ENCODE measurements around the gene CFDP1. TPM values are rescaled to one million over a fixed set of nuclear protein-coding genes. Genes with fewer than 3 reads are reported as not detected.

CFDP1 gene
- total RNA-seq, 1 experiment from 2014 or later, result 64.1 TPM

DNA sequence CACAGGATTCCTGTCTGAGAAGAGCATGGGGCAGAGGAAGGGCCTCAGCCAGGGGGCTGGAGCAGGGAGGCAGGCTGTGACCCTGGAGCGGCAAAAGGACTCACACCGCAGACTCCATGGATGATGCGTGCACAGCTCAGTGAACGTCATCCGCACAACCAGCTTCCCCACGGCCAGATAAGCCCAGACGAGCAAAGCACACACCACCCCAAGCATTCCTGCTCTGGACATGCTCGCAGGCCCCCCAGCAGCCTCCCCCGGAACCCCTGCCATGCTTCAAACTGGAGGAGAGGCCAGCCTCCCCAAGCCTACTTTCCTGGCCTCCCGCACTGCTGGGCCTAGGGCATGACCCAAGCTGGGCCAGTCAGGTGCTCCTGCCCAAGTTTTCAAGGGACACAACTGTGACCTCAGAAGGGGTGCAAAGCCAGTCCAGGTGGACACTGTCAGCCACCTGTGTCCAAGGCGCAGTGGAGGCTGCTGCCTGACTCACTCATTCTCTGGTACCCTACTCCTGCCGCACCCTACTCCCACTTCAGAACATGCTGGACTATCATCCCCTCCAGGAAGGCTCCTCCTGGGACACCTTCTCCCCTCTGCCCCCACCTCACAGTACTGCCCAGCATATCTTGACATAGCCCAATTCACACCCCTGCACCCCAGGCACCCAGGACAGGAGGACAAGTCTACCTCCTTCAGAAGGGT is 186.6 kb downstream of the CFDP1 start:
- Mint-ChIP-seq H3K4me3 (ENCODE audit: low read depth, unreplicated experiment) (peak overlapping the region; percentile 96), H3K36me3 (ENCODE audit: insufficient read depth, unreplicated experiment) (peaks cover 97% of the 10 kb centered on the region)

GRCh38 chr16:75244844-75245758 is 188.2 kb downstream of the CFDP1 start:
- no TSS peak for BruUV-seq (replicated peaks)
- CTCF ChIA-PET, result interaction anchor here (0.6 to 1.5 kb wide), 14 partner anchors 9 to 246 kb away, joined by 3 to 8 read pairs (median 4); partner anchors contain the start of gene ZNRF1
- TF ChIP-seq CTCF (IDR thresholded peaks at IDR 0.05; ENCODE audit: unreplicated experiment), result no peak
- H3K27ac Mint-ChIP-seq (ENCODE audit: unreplicated experiment), result peak overlapping the region; percentile 93
- H3K4me3 Mint-ChIP-seq (ENCODE audit: low read depth, unreplicated experiment), result peak overlapping the region; percentile 96
- intact Hi-C loops (cut with micrococcal nuclease; ENCODE audit: unreplicated experiment), result loop anchor here (2.0 to 5.0 kb wide), 3 partner anchors 20 to 142 kb away; no protein-coding TSS in a partner anchor
- no peaks in the 10 kb centered on the region for H3K9me3 Mint-ChIP-seq (ENCODE audit: low read depth, unreplicated experiment)
- peak; percentile 96 for DNase-seq
- no peaks in the 10 kb centered on the region for H3K27me3 Mint-ChIP-seq (ENCODE audit: unreplicated experiment)
- H3K36me3 Mint-ChIP-seq (ENCODE audit: insufficient read depth, unreplicated experiment), result peaks cover 97% of the 10 kb centered on the region
- H3K4me1 Mint-ChIP-seq (ENCODE audit: low read depth, unreplicated experiment), result peaks cover 88% of the 10 kb centered on the region

More for the DNA sequence above, 186.6 kb downstream of the CFDP1 start:
- Mint-ChIP-seq H3K27ac (ENCODE audit: unreplicated experiment) (peak overlapping the region; percentile 93), H3K4me1 (ENCODE audit: low read depth, unreplicated experiment) (peaks cover 75% of the 10 kb centered on the region), H3K27me3 (ENCODE audit: unreplicated experiment) (no peaks in the 10 kb centered on the region), H3K9me3 (ENCODE audit: low read depth, unreplicated experiment) (no peaks in the 10 kb centered on the region)
- no TSS peak for BruUV-seq (replicated peaks)
- CTCF ChIA-PET, result interaction anchor here (0.6 to 3.1 kb wide), 4 partner anchors 13 to 130 kb away, joined by 6 to 9 read pairs (median 7); no protein-coding TSS in a partner anchor
- no peak for TF ChIP-seq CTCF (IDR thresholded peaks at IDR 0.05; ENCODE audit: unreplicated experiment)
- DNase-seq, result no peak
- intact Hi-C loops (cut with micrococcal nuclease; ENCODE audit: unreplicated experiment), result loop anchor here (5.0 kb wide), 1 partner anchor 141 kb away; no protein-coding TSS in a partner anchor

GRCh38 chr16:75244225-75244809 is 189.0 kb downstream of the CFDP1 start:
- H3K36me3 Mint-ChIP-seq (ENCODE audit: insufficient read depth, unreplicated experiment), result peaks cover 97% of the 10 kb centered on the region
- H3K4me3 Mint-ChIP-seq (ENCODE audit: low read depth, unreplicated experiment), result peak overlapping the region; percentile 96
- no peak for TF ChIP-seq CTCF (IDR thresholded peaks at IDR 0.05; ENCODE audit: unreplicated experiment)
- H3K4me1 Mint-ChIP-seq (ENCODE audit: low read depth, unreplicated experiment), result peaks cover 89% of the 10 kb centered on the region
- CTCF ChIA-PET, result interaction anchor here (0.7 to 0.8 kb wide), 2 partner anchors 12 to 39 kb away, joined by 3 read pairs; no protein-coding TSS in a partner anchor
- peak overlapping the region; percentile 93 for H3K27ac Mint-ChIP-seq (ENCODE audit: unreplicated experiment)
- H3K27me3 Mint-ChIP-seq (ENCODE audit: unreplicated experiment), result no peaks in the 10 kb centered on the region
- intact Hi-C loops (cut with micrococcal nuclease; ENCODE audit: unreplicated experiment), result loop anchor here (2.0 kb wide), 2 partner anchors 20 to 60 kb away; no protein-coding TSS in a partner anchor
- BruUV-seq (replicated peaks), result no TSS peak
- peak; percentile 70 for DNase-seq
- no peaks in the 10 kb centered on the region for H3K9me3 Mint-ChIP-seq (ENCODE audit: low read depth, unreplicated experiment)

Other genes with a start within 250 kb of the CFDP1 start
- gene CTRB2, start 226.3 kb downstream of the CFDP1 start, total RNA-seq (2022), result 0.76 TPM in 1 of 2 replicates, not detected in the other
- gene CTRB1, start 214.5 kb downstream of the CFDP1 start, total RNA-seq (2022), result not detected in 2 replicates
- gene BCAR1, start 181.9 kb downstream of the CFDP1 start, total RNA-seq (2022), result 153 and 168 TPM in 2 replicates
- gene TMEM170A, start 31.2 kb upstream of the CFDP1 start, total RNA-seq (2022), result 48.4 and 52.5 TPM in 2 replicates
- gene CHST6, start 61.9 kb upstream of the CFDP1 start, total RNA-seq (2022), result 3.3 and 4.3 TPM in 2 replicates
- gene CHST5, start 102.6 kb upstream of the CFDP1 start, total RNA-seq (2022), result 0.42 and 0.64 TPM in 2 replicates
- gene TMEM231, start 122.7 kb upstream of the CFDP1 start, total RNA-seq (2022), result 17.6 and 23.8 TPM in 2 replicates
- gene GABARAPL2, start 132.9 kb upstream of the CFDP1 start, total RNA-seq (2022), result 112 and 123 TPM in 2 replicates
- 90.4 and 111 TPM in 2 replicates for gene ADAT1, start 189.8 kb upstream of the CFDP1 start, total RNA-seq (2022)
- 198 and 207 TPM in 2 replicates for gene KARS1, start 214.2 kb upstream of the CFDP1 start, total RNA-seq (2022)
- 45.3 and 48.3 TPM in 2 replicates for gene TERF2IP, start 214.3 kb upstream of the CFDP1 start, total RNA-seq (2022)
- not detected in 2 replicates for gene CPHXL2, start 243.5 kb upstream of the CFDP1 start, total RNA-seq (2022)

Measured in Calu3 (cell line).